C4-2B (cell line): Measurements from ENCODE around the gene PACS2.

Source experiments
- CTCF ChIP-seq: fragments of 450-650 bp; conservative IDR thresholded peaks from 2 replicates; pipeline ENCODE4 v1.5.1; 2017; ENCODE audit warnings: mild to moderate bottlenecking
- ZFX ChIP-seq: fragments of 450-650 bp; IDR thresholded peaks from 2 replicates; pipeline ENCODE4 v1.6.1; 2017

GRCh38 chr14:105305345-105305744 lies 9.2 kb upstream of the PACS2 start:
- TF ChIP-seq CTCF (no peak), ZFX (no peak)
